GM21423 (cell line): ENCODE data around the gene RAD9A.

Source experiments
- ATAC-seq: cut with Tn5 transposase; IDR thresholded peaks from one replicate; pipeline ENCODE4 v1.9.1; 2021; ENCODE audit warnings: mild to moderate bottlenecking, moderate library complexity; ENCODE audit not compliant: unreplicated experiment

The RAD9A gene

GRCh38 chr11:67391304-67392182, at the start of gene RAD9A:
TSS of gene RAD9A (plus strand) at chr11:67391986. CDS start at chr11:67392045, 59 bp downstream.
- ATAC-seq, result peak; percentile 68

DNA sequence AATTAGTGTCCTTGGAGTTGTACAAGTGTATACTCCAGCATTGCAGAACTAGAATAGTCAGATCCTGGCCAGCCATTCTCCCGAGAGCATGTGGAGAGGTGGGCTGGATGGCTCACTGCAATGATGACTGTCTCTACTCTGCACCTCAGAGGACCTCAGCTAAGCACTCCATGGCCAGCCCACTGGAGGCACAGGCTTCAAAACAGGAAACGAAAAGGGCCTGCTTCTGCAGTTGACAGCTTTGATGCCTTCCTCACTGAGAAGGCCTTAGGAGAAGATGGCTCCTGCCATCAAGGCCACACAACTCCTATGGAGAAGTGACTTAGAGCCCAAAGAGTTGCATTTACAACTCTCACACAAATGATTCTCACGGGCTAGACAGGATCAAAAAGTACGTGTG, 47.5 kb upstream of the RAD9A start:
- no peak for ATAC-seq

DNA sequence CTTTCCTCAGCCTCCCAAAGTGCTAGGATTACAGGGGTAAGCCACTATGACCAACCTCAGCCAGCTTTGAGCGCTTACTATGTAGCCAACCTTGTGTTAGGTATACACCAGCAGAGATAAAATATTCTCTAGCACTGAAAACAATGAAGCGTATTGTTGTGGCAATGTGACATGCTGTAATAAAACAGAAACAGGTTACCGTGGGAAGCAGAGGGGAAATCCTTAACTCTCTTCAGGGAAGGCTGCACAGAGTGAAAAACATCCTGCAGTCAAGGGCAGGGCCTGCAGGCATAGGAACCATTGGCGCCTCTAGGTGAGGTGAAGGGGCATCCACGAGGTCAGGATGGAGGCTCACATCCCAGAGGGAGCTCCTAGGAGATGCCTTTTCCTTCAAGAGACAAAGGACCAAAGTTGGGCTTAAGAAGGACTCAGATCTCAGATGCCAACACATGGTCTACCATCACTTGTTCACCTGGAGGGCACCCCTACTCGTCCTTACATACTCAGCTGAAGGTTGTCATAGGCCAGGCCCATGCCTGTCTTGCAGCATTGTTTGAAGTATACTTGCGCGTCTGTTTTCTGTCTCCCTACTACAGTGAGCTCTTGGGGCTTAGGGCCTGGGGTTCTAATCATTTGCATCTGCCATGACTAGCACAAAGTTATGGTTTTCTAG, 46.4 kb upstream of the RAD9A start:
- ATAC-seq, result no peak

GRCh38 chr11:67345920-67346819, 45.6 kb upstream of the RAD9A start:
- no peak for ATAC-seq

DNA sequence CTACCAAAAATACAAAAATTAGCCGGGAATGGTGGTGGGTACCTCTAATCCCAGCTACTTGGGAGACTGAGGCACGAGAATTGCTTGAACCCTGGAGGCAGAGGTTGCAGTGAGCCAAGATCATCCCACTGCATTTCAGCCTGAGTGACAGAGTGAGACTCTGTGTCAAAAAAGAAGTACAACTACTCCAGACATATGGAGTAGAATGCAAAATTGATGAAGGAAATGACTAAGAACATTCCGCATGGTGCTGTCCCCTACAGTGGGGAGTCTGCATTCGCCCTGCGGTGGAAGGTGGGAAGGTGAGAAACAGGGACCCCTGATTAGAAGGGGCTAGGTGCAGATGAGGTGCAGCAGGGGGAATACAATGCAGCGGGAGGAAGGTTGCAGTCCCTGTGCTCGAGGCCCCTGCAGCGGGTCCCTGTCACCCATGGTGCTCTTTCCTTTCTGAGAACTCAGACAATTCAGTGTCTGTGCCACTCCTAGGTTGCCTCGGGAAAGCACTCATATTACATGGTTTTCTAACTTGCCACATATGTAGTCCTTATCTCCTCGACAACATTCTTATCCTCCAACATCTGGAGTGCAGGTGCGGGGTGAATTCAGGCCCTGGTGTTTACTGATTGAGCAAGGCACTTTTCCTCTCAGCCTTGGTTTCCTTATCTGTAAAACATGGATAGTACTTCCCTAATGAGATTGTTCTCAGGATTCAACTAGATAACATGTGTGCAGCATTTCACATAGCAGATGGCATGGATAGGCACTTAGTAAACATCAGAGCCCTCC, 43.6 kb upstream of the RAD9A start:
- ATAC-seq, result no peak

- ATAC-seq, result no peak
Measured at GRCh38 chr11:67349036-67349435, 42.8 kb upstream of the RAD9A start.

GRCh38 chr11:67349457-67349856, 42.3 kb upstream of the RAD9A start:
- ATAC-seq, result no peak

DNA sequence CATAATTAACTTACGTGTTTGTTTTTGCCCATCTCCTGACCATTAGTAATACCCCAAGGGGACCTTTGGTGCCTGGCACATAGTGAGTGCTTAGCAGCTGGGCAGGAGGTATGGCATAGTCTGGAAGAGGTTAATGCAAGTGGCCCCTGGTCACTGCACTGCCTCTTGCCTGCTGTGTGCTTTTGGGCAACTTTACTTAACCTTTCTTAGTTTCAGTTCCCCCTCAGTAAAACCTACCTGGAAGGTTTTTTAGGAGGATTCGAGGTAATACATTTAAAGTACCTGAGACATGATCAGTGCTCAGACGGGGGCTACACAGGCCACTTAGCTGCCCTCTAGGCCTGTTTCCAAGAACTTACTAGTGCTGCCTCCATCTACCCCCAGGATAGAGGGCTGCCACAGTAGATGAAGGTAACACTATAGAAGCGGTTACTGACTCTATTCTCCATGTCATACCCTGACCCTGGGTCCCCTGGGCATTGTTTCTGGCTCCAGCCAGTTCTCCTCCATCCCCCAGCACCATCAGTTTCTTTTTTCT, 41.8 kb upstream of the RAD9A start:
- no peak for ATAC-seq

DNA sequence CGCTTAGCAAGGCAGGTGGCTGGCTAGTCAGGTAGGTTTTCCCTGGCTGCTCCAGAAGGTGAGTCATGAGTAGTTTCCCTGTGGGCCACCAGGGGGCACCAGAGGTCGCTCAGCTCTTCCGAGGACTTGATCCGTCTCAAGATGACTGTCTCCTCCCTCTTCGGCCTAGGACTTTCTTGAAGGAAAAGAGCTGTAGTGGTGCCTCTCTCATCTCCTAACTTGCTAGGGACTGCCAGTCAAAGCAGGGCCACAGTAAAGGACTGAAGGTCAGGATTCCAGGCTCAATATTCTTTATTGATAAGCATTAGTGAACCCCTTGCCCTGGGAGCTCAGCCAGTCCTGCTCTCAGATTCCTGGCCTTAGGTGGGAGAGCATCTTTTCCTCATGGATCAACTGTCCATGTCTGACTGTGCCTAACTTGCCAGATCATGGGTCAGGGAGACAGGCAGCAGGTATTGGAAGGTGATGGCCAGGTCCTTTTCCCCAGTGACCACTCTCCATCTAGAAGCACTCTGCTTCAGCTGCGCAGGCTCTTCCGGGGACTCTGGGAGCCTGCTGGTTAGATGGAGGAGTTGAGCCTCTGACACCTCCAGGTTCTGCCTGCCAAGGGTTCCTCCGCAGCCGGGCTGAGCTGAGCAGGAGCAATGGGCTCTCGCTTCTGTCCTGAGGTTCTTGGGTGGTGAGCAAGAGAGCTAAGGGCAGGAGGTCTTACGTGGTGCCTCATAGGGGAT, 40.3 kb upstream of the RAD9A start:
- ATAC-seq, result no peak

DNA sequence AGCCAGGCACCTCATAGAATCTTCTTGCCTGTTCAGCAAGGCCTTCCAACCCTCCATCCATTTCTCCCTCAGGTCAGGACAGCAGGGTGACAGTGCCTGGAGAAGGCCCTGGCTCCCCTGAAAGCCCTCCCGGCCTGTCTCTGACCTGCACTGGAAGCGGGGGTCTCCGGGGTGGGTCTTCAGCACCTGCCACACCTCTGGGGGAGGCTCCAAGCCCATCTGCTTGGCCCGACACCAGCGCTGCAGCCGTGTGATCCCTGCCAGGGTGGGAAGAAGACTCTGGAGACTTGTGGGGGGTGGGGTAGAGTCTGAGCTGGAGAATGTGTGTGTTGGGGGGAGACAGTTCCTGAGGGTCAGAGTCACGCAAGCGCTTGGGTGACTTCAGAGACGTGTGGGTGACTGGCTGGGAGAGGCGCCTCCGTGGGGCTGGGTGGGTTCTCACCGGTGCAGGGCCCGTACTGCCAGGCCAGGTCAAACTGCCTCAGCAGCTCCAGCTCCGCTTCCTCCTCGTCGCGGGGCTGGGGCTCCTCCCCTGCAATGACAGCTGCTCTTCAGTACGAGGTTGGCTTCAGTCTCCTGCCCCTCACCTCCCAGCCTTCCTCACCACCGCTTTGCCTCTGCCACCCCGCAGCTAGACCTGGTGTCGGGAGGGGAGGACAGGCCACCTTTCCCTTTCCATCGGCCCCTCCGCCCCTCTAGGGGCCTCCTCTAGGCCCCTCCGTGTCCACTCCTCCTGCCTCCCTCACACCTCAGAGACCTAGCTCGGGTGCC, 39.1 kb upstream of the RAD9A start:
- ATAC-seq, result peak; percentile 8

DNA sequence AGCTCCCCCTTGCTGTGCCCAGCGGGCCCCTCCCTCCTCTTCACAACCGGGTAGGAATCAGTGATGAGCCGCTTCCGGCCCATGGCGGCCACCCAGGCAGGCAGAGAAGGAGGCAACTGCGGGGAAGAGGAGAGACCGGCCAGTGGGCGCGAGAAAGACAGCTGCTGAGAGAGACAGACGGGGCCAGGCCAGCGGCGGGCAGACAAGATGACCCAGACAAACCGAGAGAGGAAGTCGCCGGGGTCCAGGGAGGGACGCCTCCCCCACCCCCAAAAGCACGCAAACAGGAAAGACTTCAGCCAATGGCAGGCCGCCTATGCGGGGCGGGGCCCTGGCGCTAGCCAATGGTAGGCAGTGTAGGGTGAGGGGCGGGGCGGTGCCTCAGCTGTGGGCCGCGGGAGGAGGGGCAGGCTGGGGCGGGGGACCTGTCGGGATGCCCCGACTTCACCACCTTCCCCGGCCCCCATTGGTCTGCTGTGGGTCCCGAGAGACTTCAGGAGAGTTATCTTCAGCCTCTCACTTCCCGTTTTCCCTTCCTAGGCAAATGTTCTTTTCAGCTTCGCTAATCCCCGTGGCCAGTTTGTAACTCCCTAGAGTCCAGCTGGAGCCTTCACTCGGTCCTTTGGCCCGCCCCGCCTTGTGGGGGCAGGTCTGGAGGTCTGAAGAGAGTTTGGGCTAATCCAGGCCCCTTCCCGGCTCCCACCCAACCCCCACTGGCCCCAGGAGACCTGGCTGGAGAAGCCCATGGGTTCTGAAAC, 38.3 kb upstream of the RAD9A start, which contains the start of gene POLD4:
Gene POLD4, minus strand, starts transcription at position 230 of the 758 bp plus-strand sequence. Its CDS starts 147 bp downstream, at position 83.
- peak; percentile 73 for ATAC-seq

DNA sequence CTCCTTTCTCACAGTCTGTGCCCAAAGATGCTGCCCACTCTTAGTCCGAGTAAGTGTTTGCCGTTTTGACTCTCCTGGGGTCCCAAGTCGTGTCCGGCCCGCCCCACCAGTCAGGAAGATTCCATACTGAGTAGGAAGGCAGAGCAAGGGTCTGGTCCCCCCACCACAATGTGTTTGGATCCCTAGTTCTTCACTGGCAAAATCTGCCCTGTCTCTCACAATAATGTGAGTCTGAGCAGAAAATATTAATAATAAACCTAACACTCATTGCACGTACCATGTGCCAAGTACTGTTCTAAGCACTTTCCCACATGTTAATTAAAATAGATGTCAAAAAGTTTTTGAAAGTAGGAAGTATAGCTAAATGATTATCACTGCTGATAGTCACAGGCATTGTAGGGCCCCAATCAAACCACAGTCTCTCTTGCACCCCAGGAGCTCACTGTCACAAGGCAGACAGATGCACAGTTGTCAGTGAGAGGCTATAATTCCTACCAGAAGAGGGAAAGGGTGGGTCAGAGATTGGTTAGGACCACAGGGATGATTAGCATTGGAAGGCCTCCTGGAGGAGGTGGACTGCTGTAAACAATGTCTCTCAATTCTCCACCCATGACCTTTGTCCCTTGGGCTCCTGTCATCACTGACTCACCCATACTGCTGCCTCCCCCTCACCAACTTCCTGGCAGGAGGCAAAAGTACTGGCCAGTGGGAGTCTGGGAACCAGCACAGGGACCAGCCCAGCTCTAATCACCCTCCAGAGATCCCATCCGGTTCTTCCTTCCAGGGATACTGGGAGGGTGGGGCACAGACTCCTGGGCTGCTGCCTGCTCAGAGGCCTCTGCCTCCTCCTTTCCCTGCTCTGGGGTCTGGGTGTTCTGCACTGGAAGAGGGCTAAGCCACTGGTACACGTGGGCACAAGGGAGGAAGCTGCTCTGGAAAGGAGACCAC, 37.4 kb upstream of the RAD9A start:
- no peak for ATAC-seq

- ATAC-seq, result no peak
Measured at GRCh38 chr11:67355023-67355793, 36.6 kb upstream of the RAD9A start.

DNA sequence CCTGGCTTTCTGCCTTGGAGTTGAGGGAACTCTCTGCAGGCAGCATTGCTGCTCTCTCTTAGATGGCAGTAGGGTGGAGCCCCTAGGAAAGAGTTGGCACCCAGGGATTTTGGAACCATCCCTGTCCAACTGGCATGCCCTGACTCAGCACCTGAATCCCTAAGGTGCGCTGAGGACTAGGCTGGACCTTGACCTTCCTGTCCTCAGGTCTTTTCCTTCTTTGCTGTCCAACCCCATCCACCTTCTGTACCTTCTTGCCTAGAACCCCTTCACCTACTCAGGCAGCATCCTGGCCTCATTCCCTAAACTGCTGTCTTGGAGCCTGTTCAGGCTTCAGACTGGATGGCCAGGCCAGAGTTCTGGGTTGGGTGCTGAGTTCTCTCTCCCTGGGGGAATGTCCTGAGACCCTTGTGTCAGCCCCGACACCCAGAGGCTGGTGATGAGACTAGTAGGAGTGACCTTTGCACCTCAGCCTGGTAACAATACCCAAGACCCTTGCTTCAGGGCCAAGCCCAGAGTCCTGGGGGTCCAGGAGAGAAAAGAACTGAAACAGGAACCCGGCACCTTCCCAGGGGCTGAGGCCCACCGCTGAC, 35.9 kb upstream of the RAD9A start:
- no peak for ATAC-seq

GRCh38 chr11:67356387-67356863, 35.4 kb upstream of the RAD9A start:
- no peak for ATAC-seq
